Left ventricle myocardium inferior (tissue), 1 donor: Measurements from ENCODE around the gene SIN3A. TPM values are rescaled to one million over a fixed set of nuclear protein-coding genes. Genes with fewer than 3 reads are reported as not detected.

Experiments used
- DNase-seq: peaks from one replicate; pipeline ENCODE4 v3.0.0-alpha.2; 2020
- H3K27ac ChIP-seq: fragments of 200-600 bp; replicated peaks from 2 replicates; pipeline ENCODE4 v1.8.0; 2021
- H3K27me3 ChIP-seq: fragments of 200-600 bp; 2 replicates; pipeline ENCODE4 v1.8.0; 2021; ENCODE audit warnings: low read depth
- H3K36me3 ChIP-seq: fragments of 200-600 bp; 2 replicates; pipeline ENCODE4 v1.8.0; 2021
- H3K4me1 ChIP-seq: fragments of 200-600 bp; 2 replicates; pipeline ENCODE4 v1.8.0; 2021
- H3K4me3 ChIP-seq: fragments of 200-600 bp; 2 replicates; pipeline ENCODE4 v1.8.0; 2021; ENCODE audit warnings: mild to moderate bottlenecking, moderate library complexity
- H3K9me3 ChIP-seq: fragments of 200-600 bp; replicated peaks from 2 replicates; pipeline ENCODE4 v1.8.0; 2021
- intact Hi-C: fragments of 100-400 bp; cut with micrococcal nuclease; formaldehyde crosslinking; loops from one replicate; pipeline ENCODE4 v1.11.0; 2022
- total RNA-seq: library from RNA; stranded (reverse); fragmentation: NEBNext Ultra II Directional; extraction: Animal tissue kit (Norgen Biotek cat#: 25700); gene quantifications from one replicate; pipeline ENCODE4 v1.2.1, GENCODE V29; 2021
- TF ChIP-seq, protein P1 (sequence below): fragments of 200-600 bp; IDR thresholded peaks from 2 replicates; pipeline ENCODE4 v1.8.0; 2021; ENCODE audit warnings: antibody characterized with exemption, mild to moderate bottlenecking, borderline replicate concordance
- donor health status: DM: no; HTN: yes; CAD: no; lungs with severe emphysema.

The SIN3A gene
- total RNA-seq, 1 donor from 2014 or later = 28.0 TPM

DNA sequence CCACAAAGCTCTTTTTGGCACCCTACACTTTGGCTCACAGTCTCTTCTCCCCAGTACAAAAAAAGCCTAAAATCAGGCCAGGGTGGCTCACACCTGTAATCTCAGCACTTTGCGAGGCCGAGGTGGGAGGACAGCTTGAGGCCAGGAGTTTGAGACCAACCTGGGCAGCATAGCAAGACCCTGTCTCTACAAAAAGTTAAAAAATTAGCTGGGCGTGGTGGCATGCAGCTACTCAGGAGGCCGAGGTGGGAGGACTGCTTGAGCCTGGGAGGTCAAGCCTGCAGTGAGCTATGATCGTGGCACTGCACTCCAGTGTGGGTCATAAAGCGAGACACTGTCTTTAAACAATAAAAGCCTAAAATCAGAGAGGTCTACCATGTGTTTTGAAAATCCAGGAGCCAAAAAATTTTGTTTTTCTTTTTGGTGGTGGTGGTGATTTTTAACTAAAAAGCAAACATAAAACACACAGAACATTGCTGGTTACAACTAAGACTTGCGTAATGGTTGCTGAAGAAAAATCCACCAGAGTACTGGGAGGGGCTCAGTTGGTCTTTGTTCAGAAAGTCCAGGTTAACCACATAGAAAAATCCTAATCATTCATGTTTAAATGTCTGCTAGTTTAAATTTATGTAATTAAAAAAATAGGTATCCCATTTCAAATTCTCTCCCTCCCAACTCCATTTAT is 81.5 kb downstream of the SIN3A start:
- no peak for DNase-seq
- TF ChIP-seq, protein P1, sequence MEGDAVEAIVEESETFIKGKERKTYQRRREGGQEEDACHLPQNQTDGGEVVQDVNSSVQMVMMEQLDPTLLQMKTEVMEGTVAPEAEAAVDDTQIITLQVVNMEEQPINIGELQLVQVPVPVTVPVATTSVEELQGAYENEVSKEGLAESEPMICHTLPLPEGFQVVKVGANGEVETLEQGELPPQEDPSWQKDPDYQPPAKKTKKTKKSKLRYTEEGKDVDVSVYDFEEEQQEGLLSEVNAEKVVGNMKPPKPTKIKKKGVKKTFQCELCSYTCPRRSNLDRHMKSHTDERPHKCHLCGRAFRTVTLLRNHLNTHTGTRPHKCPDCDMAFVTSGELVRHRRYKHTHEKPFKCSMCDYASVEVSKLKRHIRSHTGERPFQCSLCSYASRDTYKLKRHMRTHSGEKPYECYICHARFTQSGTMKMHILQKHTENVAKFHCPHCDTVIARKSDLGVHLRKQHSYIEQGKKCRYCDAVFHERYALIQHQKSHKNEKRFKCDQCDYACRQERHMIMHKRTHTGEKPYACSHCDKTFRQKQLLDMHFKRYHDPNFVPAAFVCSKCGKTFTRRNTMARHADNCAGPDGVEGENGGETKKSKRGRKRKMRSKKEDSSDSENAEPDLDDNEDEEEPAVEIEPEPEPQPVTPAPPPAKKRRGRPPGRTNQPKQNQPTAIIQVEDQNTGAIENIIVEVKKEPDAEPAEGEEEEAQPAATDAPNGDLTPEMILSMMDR = no peak

DNA sequence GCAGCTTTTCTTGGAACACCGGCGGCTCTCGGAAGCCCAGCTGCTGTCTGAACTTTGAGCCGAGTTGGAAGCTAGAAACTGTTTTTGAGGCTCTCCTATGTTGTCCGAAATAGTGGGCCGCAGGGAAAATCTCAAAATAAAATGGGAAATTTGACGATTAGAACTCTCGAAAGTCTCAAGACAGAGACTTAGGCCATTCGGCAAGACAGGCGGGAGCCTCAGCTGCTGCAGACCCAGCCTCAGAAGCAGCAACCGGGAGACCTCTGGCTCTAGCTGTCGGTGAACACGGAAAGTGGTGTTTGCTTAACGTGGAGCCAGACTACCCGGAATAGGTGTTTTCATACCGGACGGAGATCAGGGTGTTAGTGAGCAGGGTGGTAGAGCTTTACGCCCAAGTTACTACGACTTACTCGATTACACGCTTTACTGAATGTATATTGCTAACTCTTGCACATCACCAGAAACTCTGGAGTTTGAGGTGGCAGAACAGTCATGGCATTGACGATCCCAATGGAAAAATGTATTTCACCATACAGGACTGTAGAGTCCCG is 82.7 kb downstream of the SIN3A start:
- Histone ChIP-seq H3K4me3 (peak overlapping the region; percentile 89), H3K4me1 (peaks cover 30% of the 10 kb centered on the region), H3K27me3 (no peaks in the 10 kb centered on the region), H3K27ac (peak overlapping the region; percentile 99), H3K9me3 (no peaks in the 10 kb centered on the region), H3K36me3 (peaks cover 64% of the 10 kb centered on the region)
- TF ChIP-seq, protein P1 = no peak
- DNase-seq = no peak
- intact Hi-C loops = loop anchor here (5.0 kb wide), 1 partner anchor 84 kb away; the partner anchor contains the start of gene SIN3A

More for the DNA sequence above, 81.5 kb downstream of the SIN3A start:
- Histone ChIP-seq H3K9me3 (no peaks in the 10 kb centered on the region), H3K27me3 (no peaks in the 10 kb centered on the region), H3K36me3 (peaks cover 64% of the 10 kb centered on the region), H3K4me1 (peaks cover 30% of the 10 kb centered on the region), H3K4me3 (no peak overlapping the region), H3K27ac (peak overlapping the region; percentile 99)
- intact Hi-C loops = loop anchor here (5.0 kb wide), 1 partner anchor 82 kb away; the partner anchor contains the start of gene SIN3A

- TF ChIP-seq, protein P1 = peak; percentile 83
These were observed 83.4 kb downstream of the SIN3A start, which contains the start of gene MAN2C1 for GRCh38 chr15:75367913-75368688. Gene MAN2C1, minus strand, starts transcription at chr15:75368607. Its CDS starts 24 bp downstream, at chr15:75368583.

DNA sequence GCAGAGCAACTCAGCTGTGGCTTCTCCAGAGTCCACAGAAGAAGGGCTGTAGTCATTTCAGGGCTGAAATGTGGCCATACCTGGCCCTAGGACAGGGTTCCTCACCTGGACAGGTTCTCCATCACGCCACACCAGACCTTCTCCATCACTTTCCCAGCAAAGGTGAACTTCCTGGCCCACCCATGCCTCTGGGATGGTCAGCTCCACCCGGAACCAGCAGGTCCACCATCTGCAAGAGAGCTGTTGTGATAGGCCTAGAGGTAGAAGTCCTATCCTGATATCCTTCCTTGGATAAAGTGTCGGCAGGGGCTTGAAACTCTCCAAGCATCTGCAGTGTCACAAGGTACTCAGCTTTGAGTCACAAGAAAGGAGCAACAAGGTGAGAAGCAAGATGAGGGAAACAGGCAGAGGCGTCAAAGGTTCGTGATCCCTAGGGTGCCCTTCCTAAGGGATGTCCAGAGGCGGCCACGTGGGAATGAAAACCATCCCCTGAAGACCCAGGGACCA is 84.0 kb downstream of the SIN3A start:
- Histone ChIP-seq H3K27ac (peak overlapping the region; percentile 99), H3K4me3 (peak overlapping the region; percentile 89), H3K4me1 (peaks cover 30% of the 10 kb centered on the region), H3K36me3 (peaks cover 64% of the 10 kb centered on the region), H3K9me3 (no peaks in the 10 kb centered on the region), H3K27me3 (no peaks in the 10 kb centered on the region)
- DNase-seq = no peak
- TF ChIP-seq, protein P1 = no peak
- intact Hi-C loops = loop anchor here (5.0 kb wide), 1 partner anchor 85 kb away; the partner anchor contains the start of gene SIN3A

More at GRCh38 chr15:75367913-75368688, 83.4 kb downstream of the SIN3A start, which contains the start of gene MAN2C1:
- Histone ChIP-seq H3K27ac (peak within 1 kb of the TSS; percentile 99), H3K4me1 (peaks cover 30% of the 10 kb centered on the region), H3K4me3 (peak within 1 kb of the TSS; percentile 89), H3K36me3 (peaks cover 63% of the 10 kb centered on the region), H3K27me3 (no peaks in the 10 kb centered on the region), H3K9me3 (no peaks in the 10 kb centered on the region)
- intact Hi-C loops = loop anchor here (5.0 kb wide), 1 partner anchor 84 kb away; the partner anchor contains the start of gene SIN3A
- DNase-seq = peak; percentile 95

- H3K27me3 ChIP-seq = no peaks in the 10 kb centered on the region
- H3K9me3 ChIP-seq = no peaks in the 10 kb centered on the region
- H3K36me3 ChIP-seq = peaks cover 64% of the 10 kb centered on the region
- H3K27ac ChIP-seq = peak overlapping the region; percentile 99
- H3K4me1 ChIP-seq = peaks cover 30% of the 10 kb centered on the region
- DNase-seq = no peak
- intact Hi-C loops = loop anchor here (5.0 kb wide), 1 partner anchor 85 kb away; the partner anchor contains the start of gene SIN3A
- TF ChIP-seq, protein P1 = no peak
- peak overlapping the region; percentile 89 for H3K4me3 ChIP-seq
These were observed 84.5 kb downstream of the SIN3A start for GRCh38 chr15:75367006-75367405.
